HepG2 (cell line): ENCODE data around the gene ZNF653. TPM values are rescaled to one million over a fixed set of nuclear protein-coding genes. Genes with fewer than 3 reads are reported as not detected.

Experiments
- ATAC-seq: fragments of 200-7000 bp; cut with Tn5 transposase; 3 replicates; pipeline ENCODE4 v1.9.1; 2020; ENCODE audit warnings: mild to moderate bottlenecking, moderate library complexity
- BruUV-seq: library from RNA; stranded (reverse); fragments of 400-500 nt; replicated peaks from 2 replicates; lab custom pipeline; 2021; lab: Mats Ljungman, UMichigan
- CTCF ChIA-PET: fragments of 300-600 bp; formaldehyde crosslinking; extraction: SDS; loops from one replicate; lab custom pipeline; 2021; ENCODE audit warnings: low total read pairs, inconsistent platforms, low intra/inter-chr PET ratio; lab: Yijun Ruan, JAX
- POLR2A ChIA-PET: fragments of 350-600 bp; sonication (Branson Sonifier 250); formaldehyde crosslinking; loops from one replicate; lab custom pipeline; 2020; ENCODE audit warnings: antibody characterized with exemption, inconsistent platforms; lab: Yijun Ruan, JAX
- DNase-seq: peaks from one replicate; pipeline ENCODE4 v3.0.0-alpha.2; 2015; ENCODE audit warnings: low spot score
- FAIRE-seq: peaks from 3 replicates; lab custom pipeline; 2011; peaks lifted over from hg19 to GRCh38; lab: Jason Lieb, UNC
- H2AFZ ChIP-seq: one replicate; pipeline ENCODE4 v1.6.1; 2011; ENCODE audit warnings: low read length, inconsistent platforms
- H3K27ac ChIP-seq: fragments of 300-600 bp; 3 replicates; pipeline ENCODE4 v1.8.0; 2011; ENCODE audit warnings: mixed run types, mild to moderate bottlenecking, mixed read lengths, low read length, inconsistent platforms; ENCODE audit not compliant: insufficient read depth; ENCODE audit errors: extremely low read length
- H3K27me3 ChIP-seq, 2 experiments: fragments of 200-600 bp in 1 of 2; 2 replicates in 1 of 2; 3 replicates in 1 of 2; pipeline versions ENCODE4 v1.6.0 to v1.8.0; 2011; ENCODE audit warnings: low read length in 2 of 2, mild to moderate bottlenecking in 2 of 2, moderate library complexity in 2 of 2, inconsistent platforms in 1 of 2; ENCODE audit not compliant: insufficient read depth in 2 of 2, control insufficient read depth in 1 of 2
- H3K36me3 ChIP-seq, 2 experiments: fragments of 200-600 bp in 1 of 2; replicated peaks in 1 of 2; 2 replicates in 1 of 2; 3 replicates in 1 of 2; pipeline versions ENCODE4 v1.5.1 to v1.8.0; 2011; ENCODE audit warnings: low read length in 2 of 2, inconsistent platforms in 1 of 2; ENCODE audit not compliant: insufficient read depth in 2 of 2, control insufficient read depth in 1 of 2
- H3K4me1 ChIP-seq: 2 replicates; pipeline ENCODE4 v1.5.1; 2012; ENCODE audit warnings: low read length, inconsistent platforms; ENCODE audit not compliant: insufficient read depth
- H3K4me2 ChIP-seq: 2 replicates; pipeline ENCODE4 v1.6.0; 2011; ENCODE audit warnings: low read depth, low read length, inconsistent platforms
- H3K4me3 ChIP-seq, 3 experiments: fragments of 200-600 bp in 1 of 3; sonication (generic), shearing (Covaris generic) in 1 of 3; replicated peaks in 1 of 3; 2 replicates each; pipeline ENCODE4 v1.5.1; 2011 to 2016; ENCODE audit warnings: low read length in 3 of 3, inconsistent platforms in 2 of 3, low read depth in 2 of 3, mild to moderate bottlenecking in 2 of 3, control low read depth in 1 of 3, mixed read lengths in 1 of 3; ENCODE audit not compliant: insufficient read depth in 1 of 3
- H3K79me2 ChIP-seq: one replicate; pipeline ENCODE4 v1.6.1; 2011; ENCODE audit warnings: low read length, inconsistent platforms; ENCODE audit not compliant: insufficient read depth
- H3K9ac ChIP-seq: 2 replicates; pipeline ENCODE4 v1.6.0; 2011; ENCODE audit warnings: mild to moderate bottlenecking, low read depth, low read length, inconsistent platforms; ENCODE audit not compliant: insufficient read depth
- H3K9me3 ChIP-seq: 2 replicates; pipeline ENCODE4 v1.5.1; 2012; ENCODE audit warnings: mild to moderate bottlenecking, low read length
- H4K20me1 ChIP-seq: 2 replicates; pipeline ENCODE4 v1.6.0; 2011; ENCODE audit warnings: inconsistent platforms, mild to moderate bottlenecking, low read length, moderate library complexity; ENCODE audit not compliant: insufficient read depth
- ARHGAP35 ChIP-seq: sonication (generic); formaldehyde crosslinking; IDR thresholded peaks from 2 replicates; pipeline ENCODE4 v1.9.0; 2022; ENCODE audit warnings: mild to moderate bottlenecking, inconsistent platforms, moderate library complexity, missing genetic modification reagents, borderline replicate concordance
- DMAP1 ChIP-seq: IDR thresholded peaks from 2 replicates; pipeline ENCODE4 v1.6.1; 2016
- HIC2 ChIP-seq: sonication (generic); formaldehyde crosslinking; IDR thresholded peaks from 2 replicates; pipeline ENCODE4 v1.9.0; 2022; ENCODE audit warnings: low read depth, missing genetic modification reagents
- HMGXB4 ChIP-seq, 2 experiments: sonication (generic) in 1 of 2; formaldehyde crosslinking in 1 of 2; IDR thresholded peaks; 2 replicates each; pipeline versions ENCODE4 v1.4.0 to v1.6.1; 2018 to 2020; ENCODE audit warnings: missing genetic modification reagents in 2 of 2, borderline replicate concordance in 1 of 2, low read depth in 1 of 2, mild to moderate bottlenecking in 1 of 2, missing biosample characterization in 1 of 2
- MEIS1 ChIP-seq: sonication (generic); formaldehyde crosslinking; IDR thresholded peaks from 2 replicates; pipeline ENCODE4 v1.9.0; 2021; ENCODE audit warnings: mild to moderate bottlenecking, missing genetic modification reagents, moderate library complexity, borderline replicate concordance
- SMAD3 ChIP-seq: sonication (generic); formaldehyde crosslinking; IDR thresholded peaks from 2 replicates; pipeline ENCODE4 v1.4.0; 2020; ENCODE audit warnings: missing genetic modification reagents
- WGBS: methylation state at CpG from one replicate; pipeline ENCODE4 v1.1.6; 2017; ENCODE audit warnings: low lambda C conversion rate; 5-methylcytosine and 5-hydroxymethylcytosine counted together
- in situ Hi-C: cut with HindIII; loops from 2 replicates; pipeline ENCODE4 v1.10.0; 2017; ENCODE audit warnings: low pct_unique_long_range_greater_than_20kb; ENCODE audit not compliant: extremely low pct_ligation_motif_present
- intact Hi-C: fragments of 100-400 bp; cut with micrococcal nuclease; formaldehyde crosslinking; loops from one replicate; pipeline ENCODE4 v1.10.0; 2022; ENCODE audit not compliant: unreplicated experiment
- polyA plus RNA-seq, 8 experiments: library from polyadenylated mRNA; depleted of rRNA in 3 of 8; stranded (reverse) in 7 of 8; unstranded in 1 of 8; fragments of >200 nt; fragmentation: Illumina TruSeq in 4 of 8; extraction: Trizol in 4 of 8; gene quantifications; 2 replicates each; pipeline versions ENCODE4 v1.2.1 to v1.2.3, GENCODE V29; 2011 to 2016; ENCODE audit warnings: low read depth in 4 of 8, missing spikeins in 1 of 8, mixed read lengths in 1 of 8; ENCODE audit not compliant: insufficient read depth in 1 of 8
- total RNA-seq, 5 experiments: library from RNA; depleted of rRNA; stranded (reverse); fragments of >200 nt; fragmentation: Illumina TruSeq; extraction: Trizol; gene quantifications; 2 replicates each; pipeline ENCODE4 v1.2.3, GENCODE V29; 2016; ENCODE audit warnings: low read depth in 1 of 5

The ZNF653 gene
- total and polyA plus RNA-seq, 2 of the 13 experiments (the other 11 are each of a cell fraction or from before 2014, with no cell fraction given): 4.7 to 7.1 TPM

- no peak overlapping the region for H2AFZ ChIP-seq
- 0 out of 2 replicates have a peak, but pooled peaks cover 3% of the 10 kb centered on the region for H4K20me1 ChIP-seq
- no peak overlapping the region for H3K9ac ChIP-seq
- no peaks in the 10 kb centered on the region for H3K9me3 ChIP-seq
- ChIA-PET CTCF (no interaction called here), POLR2A (no interaction called here)
- H3K27ac ChIP-seq: no peak overlapping the region
- BruUV-seq: no TSS peak
- H3K79me2 ChIP-seq: no peaks in the 10 kb centered on the region
- DNase-seq: no peak
- 0 out of 2 replicates have a peak, but pooled peaks cover 7% of the 10 kb centered on the region for H3K4me1 ChIP-seq
- intact Hi-C loops: no loop called here
- no peak for FAIRE-seq
- 46% methylated on average over 7 of the region's 8 CpGs for WGBS
- in situ Hi-C loops: no loop called here
- no peak overlapping the region for H3K4me2 ChIP-seq
- H3K4me3 ChIP-seq: no peak overlapping the region
- ATAC-seq: no peak
- TF ChIP-seq DMAP1: no peak
- no peak for TF ChIP-seq HMGXB4 (CRISPR knock-in tag; IDR thresholded peaks at IDR 0.05; ENCODE audit: borderline replicate concordance in 1 of 2, low read depth in 1 of 2)
- no peak for TF ChIP-seq SMAD3 (CRISPR knock-in tag)
- TF ChIP-seq MEIS1: no peak
- TF ChIP-seq ARHGAP35: no peak
- no peak for TF ChIP-seq HIC2 (CRISPR knock-in tag)
- no peaks in the 10 kb centered on the region for H3K36me3 ChIP-seq
- H3K27me3 ChIP-seq: peaks cover 2 to 32% of the 10 kb centered on the region in 2 experiments; a peak in 3 of 5 replicates
Observed at GRCh38 chr19:11475861-11476260, 29.8 kb downstream of the ZNF653 start.
